Astrocyte of the cerebellum (primary cell): ENCODE data around the gene RIF1.

Source experiments
- DNase-seq: peaks from one replicate; pipeline ENCODE4 v3.0.0-alpha.2; 2011; ENCODE audit warnings: low read depth
- H3K4me3 ChIP-seq: 2 replicates; pipeline ENCODE4 v1.5.1; 2011; ENCODE audit warnings: mild to moderate bottlenecking, low read depth, low read length, moderate library complexity
- in situ Hi-C: cut with HindIII; loops from 2 replicates; pipeline ENCODE4 v1.10.0; 2017; ENCODE audit warnings: low sequenced_read_pairs
- TF ChIP-seq, protein P1 (sequence below): IDR thresholded peaks from 2 replicates; pipeline ENCODE4 v1.5.1; 2012; ENCODE audit warnings: low read length, low read depth, moderate library complexity, mild to moderate bottlenecking; ENCODE audit errors: missing control alignments

The RIF1 gene

DNA sequence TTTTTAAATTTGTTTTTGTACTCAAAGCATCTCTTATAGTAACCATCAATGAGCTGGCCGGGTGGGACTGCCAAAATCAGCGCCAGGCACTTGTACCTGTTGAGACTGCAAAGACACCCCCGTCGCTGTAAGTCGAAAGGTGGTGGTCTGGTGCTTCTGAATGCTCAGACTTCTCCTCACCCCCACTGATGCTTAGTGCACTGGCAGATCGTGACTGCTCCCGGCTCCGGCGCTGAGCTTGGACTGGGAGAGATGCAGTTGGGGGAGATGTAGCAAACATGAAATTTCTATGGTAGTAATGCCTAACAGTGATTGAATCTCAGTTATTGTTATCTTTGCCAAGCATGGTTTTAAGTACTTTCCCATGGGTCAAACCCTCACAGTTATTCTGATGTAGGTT, 80.6 kb downstream of the RIF1 start:
- DNase-seq = no peak
- no peak overlapping the region for H3K4me3 ChIP-seq
- TF ChIP-seq, protein P1, sequence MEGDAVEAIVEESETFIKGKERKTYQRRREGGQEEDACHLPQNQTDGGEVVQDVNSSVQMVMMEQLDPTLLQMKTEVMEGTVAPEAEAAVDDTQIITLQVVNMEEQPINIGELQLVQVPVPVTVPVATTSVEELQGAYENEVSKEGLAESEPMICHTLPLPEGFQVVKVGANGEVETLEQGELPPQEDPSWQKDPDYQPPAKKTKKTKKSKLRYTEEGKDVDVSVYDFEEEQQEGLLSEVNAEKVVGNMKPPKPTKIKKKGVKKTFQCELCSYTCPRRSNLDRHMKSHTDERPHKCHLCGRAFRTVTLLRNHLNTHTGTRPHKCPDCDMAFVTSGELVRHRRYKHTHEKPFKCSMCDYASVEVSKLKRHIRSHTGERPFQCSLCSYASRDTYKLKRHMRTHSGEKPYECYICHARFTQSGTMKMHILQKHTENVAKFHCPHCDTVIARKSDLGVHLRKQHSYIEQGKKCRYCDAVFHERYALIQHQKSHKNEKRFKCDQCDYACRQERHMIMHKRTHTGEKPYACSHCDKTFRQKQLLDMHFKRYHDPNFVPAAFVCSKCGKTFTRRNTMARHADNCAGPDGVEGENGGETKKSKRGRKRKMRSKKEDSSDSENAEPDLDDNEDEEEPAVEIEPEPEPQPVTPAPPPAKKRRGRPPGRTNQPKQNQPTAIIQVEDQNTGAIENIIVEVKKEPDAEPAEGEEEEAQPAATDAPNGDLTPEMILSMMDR = no peak
- in situ Hi-C loops = loop anchor here (10.0 kb wide), 1 partner anchor 145 kb away; no protein-coding TSS in a partner anchor

DNA sequence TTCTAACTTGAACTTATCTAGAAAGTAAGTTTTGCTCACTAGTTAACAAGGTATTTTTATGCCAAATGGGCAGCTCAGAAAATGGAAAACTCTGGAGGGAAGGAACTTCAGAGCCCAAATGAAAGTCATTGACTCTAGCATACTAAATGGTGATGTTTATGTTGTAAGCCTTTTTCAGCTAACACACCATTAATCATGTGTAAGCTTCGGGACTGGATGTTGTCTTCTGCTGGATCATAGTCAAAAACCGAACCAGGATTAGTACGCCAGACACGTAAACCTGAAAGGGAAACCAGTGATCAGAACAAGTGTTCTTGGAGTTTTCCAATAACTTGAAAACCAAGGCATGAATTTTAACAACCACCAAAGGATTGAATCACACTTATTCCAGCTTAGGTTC, 81.8 kb downstream of the RIF1 start:
- in situ Hi-C loops = loop anchor here (10.0 kb wide), 1 partner anchor 143 kb away; no protein-coding TSS in a partner anchor
- TF ChIP-seq, protein P1 = no peak
- H3K4me3 ChIP-seq = no peak overlapping the region
- no peak for DNase-seq

DNA sequence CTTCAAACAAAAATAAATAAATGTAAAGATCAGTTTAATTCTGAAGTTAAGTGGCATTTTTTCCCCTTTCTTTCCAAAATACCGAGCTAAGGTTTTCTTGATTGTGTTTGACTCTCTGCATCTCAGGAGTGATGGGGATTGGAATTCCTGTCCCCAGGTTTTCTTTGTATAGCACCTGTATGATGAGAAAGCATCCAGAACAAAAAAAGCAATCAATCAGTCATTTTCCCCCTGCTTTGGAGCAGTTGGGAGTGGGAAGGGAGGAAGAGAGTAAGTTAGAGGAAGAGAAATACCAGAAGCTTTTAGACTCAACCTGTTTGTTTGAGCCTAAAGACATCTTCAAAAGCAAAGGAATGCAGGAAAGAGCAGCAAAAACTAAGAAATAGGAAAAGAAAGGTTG, 88.5 kb downstream of the RIF1 start:
- TF ChIP-seq, protein P1 = no peak
- H3K4me3 ChIP-seq = no peak overlapping the region
- no peak for DNase-seq
- in situ Hi-C loops = loop anchor here (10.0 kb wide), 1 partner anchor 137 kb away; no protein-coding TSS in a partner anchor

DNA sequence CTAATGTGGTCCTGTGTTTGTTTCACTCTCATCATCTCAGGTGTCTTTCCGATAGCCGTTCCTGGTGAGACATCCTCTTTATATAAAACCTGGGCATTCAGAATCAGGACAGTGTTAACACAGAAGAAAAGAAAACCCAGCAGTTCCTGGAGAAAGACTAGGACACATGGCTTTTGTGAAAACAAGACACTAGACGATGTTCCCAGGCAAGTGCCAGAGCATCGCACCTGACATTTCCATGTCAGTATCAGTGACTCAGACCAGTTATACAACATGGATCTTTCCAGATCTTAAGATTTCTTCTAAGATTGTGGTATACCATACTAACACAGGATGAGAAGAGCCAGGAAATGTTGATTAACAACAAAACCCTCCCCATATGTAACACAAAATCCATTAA, 96.5 kb downstream of the RIF1 start:
- TF ChIP-seq, protein P1 = no peak
- DNase-seq = no peak
- in situ Hi-C loops = no loop called here
- no peak overlapping the region for H3K4me3 ChIP-seq

DNA sequence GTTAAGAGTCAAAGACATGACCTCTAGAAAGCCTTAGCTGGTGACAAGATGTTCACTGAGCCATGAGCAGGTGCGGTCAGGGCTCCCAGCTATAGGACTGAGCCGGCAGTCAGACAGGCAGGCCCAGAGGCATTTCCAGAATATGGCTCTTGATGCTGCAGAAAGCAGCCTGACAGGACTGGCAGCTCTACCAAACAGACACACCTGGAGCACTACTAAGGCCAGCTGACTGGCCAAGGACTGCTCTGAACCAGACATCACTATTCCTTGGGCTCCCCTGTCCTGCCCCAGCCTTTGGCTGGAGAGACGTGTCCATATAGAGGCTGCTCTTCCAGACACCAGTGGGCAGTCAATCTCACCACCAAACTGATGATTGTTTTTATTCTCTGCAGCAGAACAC, 98.8 kb downstream of the RIF1 start:
- TF ChIP-seq, protein P1 = no peak
- no peak for DNase-seq
- in situ Hi-C loops = no loop called here
- no peak overlapping the region for H3K4me3 ChIP-seq

DNA sequence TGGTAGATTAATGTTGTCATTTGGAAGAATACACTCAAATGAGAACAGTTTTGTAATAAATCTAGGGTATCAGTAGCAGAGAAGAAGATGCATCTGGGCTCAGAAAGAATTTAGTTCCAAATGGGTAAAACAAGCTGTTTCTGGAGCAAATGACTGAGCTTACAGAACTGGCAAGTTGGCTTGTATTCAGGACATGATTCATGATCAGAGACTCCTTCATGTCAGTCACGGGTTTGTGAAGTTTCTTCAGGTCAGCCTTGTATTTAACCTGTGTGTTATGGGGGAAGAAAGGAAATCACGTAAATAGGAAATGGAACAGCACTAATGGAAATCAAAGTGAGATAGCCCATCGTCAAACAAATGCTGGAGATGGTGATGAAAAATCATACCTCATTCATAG, 109.1 kb downstream of the RIF1 start:
- in situ Hi-C loops = no loop called here
- TF ChIP-seq, protein P1 = no peak
- no peak for DNase-seq
- no peak overlapping the region for H3K4me3 ChIP-seq

DNA sequence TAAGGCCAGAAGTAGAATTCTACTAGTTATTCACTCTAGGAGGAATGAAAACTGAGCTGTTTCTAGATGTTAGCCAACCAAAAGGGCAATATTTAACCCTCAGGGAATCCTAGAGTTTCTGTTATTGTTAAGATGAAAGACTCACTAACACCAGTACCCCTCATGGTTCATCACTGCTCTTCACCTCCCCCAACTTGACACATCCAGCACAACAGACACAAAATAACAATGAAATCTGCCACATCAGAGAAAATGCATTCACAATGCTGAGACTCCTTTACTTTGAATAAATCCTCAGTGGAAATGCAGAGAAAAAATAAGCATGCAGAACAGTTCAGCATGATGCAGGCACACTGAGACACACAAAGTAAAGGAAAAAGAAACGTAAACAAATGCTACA, 111.3 kb downstream of the RIF1 start:
- no peak overlapping the region for H3K4me3 ChIP-seq
- no peak for DNase-seq
- in situ Hi-C loops = no loop called here
- TF ChIP-seq, protein P1 = no peak
